Panc1 (cell line): ENCODE results near the gene DOCK4.

Experiments
- POLR2AphosphoS5 ChIP-seq: IDR thresholded peaks from 2 replicates; pipeline ENCODE4 v1.6.1; 2012; ENCODE audit warnings: mild to moderate bottlenecking, low read depth, low read length, moderate library complexity
- SIN3A ChIP-seq: IDR thresholded peaks from 2 replicates; pipeline ENCODE4 v1.6.1; 2012; ENCODE audit warnings: low read depth, mild to moderate bottlenecking, low read length, moderate library complexity, borderline replicate concordance; ENCODE audit not compliant: insufficient read depth
- TCF7L2 ChIP-seq: IDR thresholded peaks from 2 replicates; pipeline ENCODE4 v1.6.1; 2011; ENCODE audit warnings: mild to moderate bottlenecking, low read depth, low read length, inconsistent platforms
- TF ChIP-seq, protein P1 (sequence below): fragments of 450-650 bp; IDR thresholded peaks from 2 replicates; pipeline ENCODE4 v1.5.1; 2017; ENCODE audit warnings: mild to moderate bottlenecking
- TF ChIP-seq, protein P2 (sequence below), 2 experiments: IDR thresholded peaks; 2 replicates each; pipeline ENCODE4 v1.6.1; 2011 to 2012; ENCODE audit warnings: low read depth in 2 of 2, control low read depth in 1 of 2, low read length in 1 of 2, mild to moderate bottlenecking in 1 of 2, moderate library complexity in 1 of 2; ENCODE audit not compliant: insufficient read depth in 1 of 2

DNA sequence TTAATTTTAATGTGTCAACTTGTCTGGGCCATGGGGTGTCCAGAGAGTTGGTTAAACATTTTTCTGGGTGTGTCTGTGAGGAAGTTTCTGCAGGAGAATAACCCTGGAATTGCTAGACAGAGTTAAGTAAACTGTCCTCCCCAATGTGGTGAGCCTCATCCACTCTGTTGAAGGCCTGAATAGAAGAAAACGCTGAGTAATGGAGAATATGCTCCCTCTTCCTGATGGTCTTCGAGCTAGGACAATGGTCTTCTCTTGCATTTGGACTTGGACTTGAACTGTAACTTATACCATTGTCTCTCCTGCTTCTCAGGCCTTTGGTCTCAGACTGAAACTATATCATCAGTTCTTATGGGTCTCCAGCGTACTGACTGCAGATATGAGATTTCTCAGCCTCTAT is 347.9 kb downstream of the DOCK4 start:
- TF ChIP-seq, protein P1, sequence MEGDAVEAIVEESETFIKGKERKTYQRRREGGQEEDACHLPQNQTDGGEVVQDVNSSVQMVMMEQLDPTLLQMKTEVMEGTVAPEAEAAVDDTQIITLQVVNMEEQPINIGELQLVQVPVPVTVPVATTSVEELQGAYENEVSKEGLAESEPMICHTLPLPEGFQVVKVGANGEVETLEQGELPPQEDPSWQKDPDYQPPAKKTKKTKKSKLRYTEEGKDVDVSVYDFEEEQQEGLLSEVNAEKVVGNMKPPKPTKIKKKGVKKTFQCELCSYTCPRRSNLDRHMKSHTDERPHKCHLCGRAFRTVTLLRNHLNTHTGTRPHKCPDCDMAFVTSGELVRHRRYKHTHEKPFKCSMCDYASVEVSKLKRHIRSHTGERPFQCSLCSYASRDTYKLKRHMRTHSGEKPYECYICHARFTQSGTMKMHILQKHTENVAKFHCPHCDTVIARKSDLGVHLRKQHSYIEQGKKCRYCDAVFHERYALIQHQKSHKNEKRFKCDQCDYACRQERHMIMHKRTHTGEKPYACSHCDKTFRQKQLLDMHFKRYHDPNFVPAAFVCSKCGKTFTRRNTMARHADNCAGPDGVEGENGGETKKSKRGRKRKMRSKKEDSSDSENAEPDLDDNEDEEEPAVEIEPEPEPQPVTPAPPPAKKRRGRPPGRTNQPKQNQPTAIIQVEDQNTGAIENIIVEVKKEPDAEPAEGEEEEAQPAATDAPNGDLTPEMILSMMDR: no peak
- TF ChIP-seq SIN3A (no peak), TCF7L2 (no peak), POLR2AphosphoS5 (no peak)
- TF ChIP-seq, protein P2, sequence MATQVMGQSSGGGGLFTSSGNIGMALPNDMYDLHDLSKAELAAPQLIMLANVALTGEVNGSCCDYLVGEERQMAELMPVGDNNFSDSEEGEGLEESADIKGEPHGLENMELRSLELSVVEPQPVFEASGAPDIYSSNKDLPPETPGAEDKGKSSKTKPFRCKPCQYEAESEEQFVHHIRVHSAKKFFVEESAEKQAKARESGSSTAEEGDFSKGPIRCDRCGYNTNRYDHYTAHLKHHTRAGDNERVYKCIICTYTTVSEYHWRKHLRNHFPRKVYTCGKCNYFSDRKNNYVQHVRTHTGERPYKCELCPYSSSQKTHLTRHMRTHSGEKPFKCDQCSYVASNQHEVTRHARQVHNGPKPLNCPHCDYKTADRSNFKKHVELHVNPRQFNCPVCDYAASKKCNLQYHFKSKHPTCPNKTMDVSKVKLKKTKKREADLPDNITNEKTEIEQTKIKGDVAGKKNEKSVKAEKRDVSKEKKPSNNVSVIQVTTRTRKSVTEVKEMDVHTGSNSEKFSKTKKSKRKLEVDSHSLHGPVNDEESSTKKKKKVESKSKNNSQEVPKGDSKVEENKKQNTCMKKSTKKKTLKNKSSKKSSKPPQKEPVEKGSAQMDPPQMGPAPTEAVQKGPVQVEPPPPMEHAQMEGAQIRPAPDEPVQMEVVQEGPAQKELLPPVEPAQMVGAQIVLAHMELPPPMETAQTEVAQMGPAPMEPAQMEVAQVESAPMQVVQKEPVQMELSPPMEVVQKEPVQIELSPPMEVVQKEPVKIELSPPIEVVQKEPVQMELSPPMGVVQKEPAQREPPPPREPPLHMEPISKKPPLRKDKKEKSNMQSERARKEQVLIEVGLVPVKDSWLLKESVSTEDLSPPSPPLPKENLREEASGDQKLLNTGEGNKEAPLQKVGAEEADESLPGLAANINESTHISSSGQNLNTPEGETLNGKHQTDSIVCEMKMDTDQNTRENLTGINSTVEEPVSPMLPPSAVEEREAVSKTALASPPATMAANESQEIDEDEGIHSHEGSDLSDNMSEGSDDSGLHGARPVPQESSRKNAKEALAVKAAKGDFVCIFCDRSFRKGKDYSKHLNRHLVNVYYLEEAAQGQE (IDR thresholded peaks at IDR 0.05; ENCODE audit: insufficient read depth in 1 of 2, low read depth in 2 of 2, low read length in 1 of 2): no peak
